ENCODE measurements around the gene CTIF.

- no peak for TF ChIP-seq EZH2phosphoT487 (IDR thresholded peaks at IDR 0.05; ENCODE audit: low read depth, severe bottlenecking, unreplicated experiment)
- TF ChIP-seq CTCF (IDR thresholded peaks at IDR 0.05; ENCODE audit: poor library complexity): no peak
- no peak for TF ChIP-seq EZH2 (IDR thresholded peaks at IDR 0.05; ENCODE audit: borderline replicate concordance)
Observed at GRCh38 chr18:48816554-48816953, 277.7 kb downstream of the CTIF start.

All from hepatocyte (in vitro differentiated cells).